H9 (cell line): ENCODE data around the gene PTCHD1. TPM values are rescaled to one million over a fixed set of nuclear protein-coding genes. Genes with fewer than 3 reads are reported as not detected.
A peak's percentile ranks its signal among the peaks of the same experiment; 100 is the strongest.

ENCODE experiments used
- DNase-seq: peaks from one replicate; pipeline ENCODE4 v3.0.0-alpha.2; 2017
- H2AFZ ChIP-seq: one replicate; pipeline ENCODE4 v1.6.1; 2013; ENCODE audit warnings: mild to moderate bottlenecking, low read length, control low read depth, moderate library complexity
- H2AK5ac ChIP-seq: 2 replicates; pipeline ENCODE4 v1.6.1; 2013; ENCODE audit warnings: low read length, control low read depth, mixed read lengths; ENCODE audit not compliant: insufficient read length
- H2BK120ac ChIP-seq: one replicate; pipeline ENCODE4 v1.6.1; 2013; ENCODE audit warnings: low read depth, mild to moderate bottlenecking, low read length, control low read depth, inconsistent platforms; ENCODE audit not compliant: poor library complexity, severe bottlenecking
- H2BK12ac ChIP-seq: 2 replicates; pipeline ENCODE4 v1.6.1; 2013; ENCODE audit warnings: low read length, control low read depth, mixed read lengths, low read depth; ENCODE audit not compliant: insufficient read length
- H2BK15ac ChIP-seq: 2 replicates; pipeline ENCODE4 v1.6.1; 2013; ENCODE audit warnings: low read depth, low read length, control low read depth
- H2BK20ac ChIP-seq: one replicate; pipeline ENCODE4 v1.6.1; 2013; ENCODE audit warnings: low read depth, mild to moderate bottlenecking, low read length, control low read depth, inconsistent platforms; ENCODE audit not compliant: poor library complexity, severe bottlenecking
- H2BK5ac ChIP-seq: 2 replicates; pipeline ENCODE4 v1.6.1; 2013; ENCODE audit warnings: low read length, control low read depth, mixed read lengths; ENCODE audit not compliant: insufficient read length
- H3K14ac ChIP-seq: 2 replicates; pipeline ENCODE4 v1.6.1; 2013; ENCODE audit warnings: low read length, control low read depth; ENCODE audit not compliant: insufficient read depth
- H3K18ac ChIP-seq: 2 replicates; pipeline ENCODE4 v1.6.1; 2013; ENCODE audit warnings: low read depth, mild to moderate bottlenecking, mixed read lengths, low read length, control low read depth; ENCODE audit not compliant: insufficient read length
- H3K23ac ChIP-seq: 2 replicates; pipeline ENCODE4 v1.6.1; 2013; ENCODE audit warnings: low read length, control low read depth, mixed read lengths, low read depth; ENCODE audit not compliant: insufficient read length
- H3K23me2 ChIP-seq: 2 replicates; pipeline ENCODE4 v1.6.1; 2013; ENCODE audit warnings: low read depth, mild to moderate bottlenecking, mixed read lengths, low read length, control low read depth; ENCODE audit not compliant: insufficient read length, poor library complexity, severe bottlenecking
- H3K27ac ChIP-seq: 2 replicates; pipeline ENCODE4 v1.5.1; 2013; ENCODE audit warnings: low read length, control low read depth, mixed read lengths, low read depth; ENCODE audit not compliant: insufficient read length
- H3K27me3 ChIP-seq: 2 replicates; pipeline ENCODE4 v1.6.1; 2013; ENCODE audit warnings: low read length, control low read depth, inconsistent platforms; ENCODE audit not compliant: insufficient read depth
- H3K4ac ChIP-seq: 2 replicates; pipeline ENCODE4 v1.6.1; 2013; ENCODE audit warnings: low read depth, mild to moderate bottlenecking, control low read depth, inconsistent platforms, low read length, moderate library complexity
- H3K4me1 ChIP-seq: 2 replicates; pipeline ENCODE4 v1.6.1; 2013; ENCODE audit warnings: low read length, control low read depth, inconsistent platforms; ENCODE audit not compliant: insufficient read depth
- H3K4me2 ChIP-seq: 2 replicates; pipeline ENCODE4 v1.6.1; 2013; ENCODE audit warnings: low read length, control low read depth, mixed read lengths; ENCODE audit not compliant: insufficient read length, insufficient read depth
- H3K56ac ChIP-seq: 2 replicates; pipeline ENCODE4 v1.6.1; 2013; ENCODE audit warnings: low read depth, mild to moderate bottlenecking, mixed read lengths, low read length, control low read depth; ENCODE audit not compliant: insufficient read length
- H3K79me1 ChIP-seq: 2 replicates; pipeline ENCODE4 v1.6.1; 2013; ENCODE audit warnings: low read depth, mild to moderate bottlenecking, moderate library complexity, low read length, control low read depth, inconsistent platforms; ENCODE audit not compliant: insufficient read depth, poor library complexity, severe bottlenecking
- H3K79me2 ChIP-seq: 2 replicates; pipeline ENCODE4 v1.6.1; 2013; ENCODE audit warnings: low read length, control low read depth, inconsistent platforms; ENCODE audit not compliant: insufficient read depth
- H3K9ac ChIP-seq: 2 replicates; pipeline ENCODE4 v1.6.1; 2013; ENCODE audit warnings: low read length, control low read depth, mixed read lengths; ENCODE audit not compliant: insufficient read length; ENCODE audit errors: extremely low read depth
- H3K9me3 ChIP-seq: one replicate; pipeline ENCODE4 v1.6.1; 2013; ENCODE audit warnings: low read depth, low read length, inconsistent platforms; ENCODE audit not compliant: control insufficient read depth
- H3T11ph ChIP-seq: one replicate; pipeline ENCODE4 v1.6.1; 2013; ENCODE audit warnings: mild to moderate bottlenecking, low read length, control low read depth, inconsistent platforms
- H4K20me1 ChIP-seq: one replicate; pipeline ENCODE4 v1.6.1; 2013; ENCODE audit not compliant: control insufficient read depth, insufficient read length, insufficient read depth
- H4K5ac ChIP-seq: 2 replicates; pipeline ENCODE4 v1.6.1; 2013; ENCODE audit warnings: low read depth, mild to moderate bottlenecking, mixed read lengths, low read length, control low read depth; ENCODE audit not compliant: insufficient read length
- H4K8ac ChIP-seq: replicated peaks from 2 replicates; pipeline ENCODE4 v1.6.1; 2013; ENCODE audit warnings: low read length, control low read depth, mixed read lengths, low read depth; ENCODE audit not compliant: insufficient read length
- H4K91ac ChIP-seq: 2 replicates; pipeline ENCODE4 v1.6.1; 2013; ENCODE audit warnings: low read depth, mild to moderate bottlenecking, moderate library complexity, mixed read lengths, low read length, control low read depth; ENCODE audit not compliant: insufficient read length
- H3K27ac Mint-ChIP-seq, 3 experiments: 2 replicates in 2 of 3; 3 replicates in 1 of 3; pipeline ENCODE4 v1.8.0; 2020 to 2021; ENCODE audit warnings: mixed read lengths in 3 of 3, mild to moderate bottlenecking in 1 of 3, moderate library complexity in 1 of 3
- H3K27me3 Mint-ChIP-seq: 2 replicates; pipeline ENCODE4 v1.8.0; 2021; ENCODE audit warnings: low read depth, mild to moderate bottlenecking, moderate library complexity, mixed read lengths
- H3K36me3 Mint-ChIP-seq, 3 experiments: 2 replicates in 2 of 3; 3 replicates in 1 of 3; pipeline ENCODE4 v1.8.0; 2020 to 2021; ENCODE audit warnings: low read depth in 3 of 3, mixed read lengths in 3 of 3; ENCODE audit not compliant: insufficient read depth in 1 of 3
- H3K4me1 Mint-ChIP-seq, 2 experiments: 2 replicates each; pipeline ENCODE4 v1.8.0; 2020; ENCODE audit warnings: mixed read lengths in 2 of 2
- H3K4me3 Mint-ChIP-seq, 2 experiments: 2 replicates in 1 of 2; 3 replicates in 1 of 2; pipeline ENCODE4 v1.8.0; 2020 to 2021; ENCODE audit warnings: mild to moderate bottlenecking in 2 of 2, mixed read lengths in 2 of 2, moderate library complexity in 1 of 2
- H3K9me3 Mint-ChIP-seq, 2 experiments: 2 replicates in 1 of 2; 3 replicates in 1 of 2; pipeline ENCODE4 v1.8.0; 2020; ENCODE audit warnings: mild to moderate bottlenecking in 2 of 2, mixed read lengths in 2 of 2, moderate library complexity in 1 of 2
- WGBS: extraction: QIAGEN DNeasy Blood & Tissue Kit; methylation state at CpG from one replicate; pipeline ENCODE4 v1.1.7; 2013; ENCODE audit warnings: missing lambda C conversion rate, low lambda C conversion rate, mixed read lengths; ENCODE audit not compliant: insufficient read length; ENCODE audit errors: extremely low coverage; 5-methylcytosine and 5-hydroxymethylcytosine counted together
- total RNA-seq: library from RNA; stranded (reverse); gene quantifications from 2 replicates; pipeline ENCODE4 v1.2.1, GENCODE V29; 2021
- TF ChIP-seq, protein P1 (sequence below): fragments of 200-600 bp; sonication (generic); conservative IDR thresholded peaks from 3 replicates; pipeline ENCODE4 v1.8.0; 2021; ENCODE audit warnings: antibody characterized with exemption, mild to moderate bottlenecking

Gene PTCHD1
- total RNA-seq, 1 experiment from 2014 or later: 1.4 TPM

GRCh38 chrX:23387550-23388184 lies 53.0 kb downstream of the PTCHD1 start:
- H3K23me2 ChIP-seq: no peaks in the 10 kb centered on the region
- no peaks in the 10 kb centered on the region for H3K79me1 ChIP-seq
- no peak overlapping the region for H3K23ac ChIP-seq
- H2AK5ac ChIP-seq: no peak overlapping the region
- no peak overlapping the region for H2BK12ac ChIP-seq
- no peaks in the 10 kb centered on the region for H3K9me3 ChIP-seq
- Mint-ChIP-seq H3K36me3 (no peaks in the 10 kb centered on the region; a peak in 1 of 7 replicates), H3K27me3 (no peaks in the 10 kb centered on the region), H3K4me1 (peaks cover 25 to 28% of the 10 kb centered on the region in 2 experiments), H3K9me3 (no peaks in the 10 kb centered on the region), H3K27ac (peak overlapping the region; percentile 30 to 94 (median 39); a peak in 5 of 7 replicates), H3K4me3 (no peak overlapping the region)
- H3K4me2 ChIP-seq: no peak overlapping the region
- no peak overlapping the region for H3T11ph ChIP-seq
- TF ChIP-seq, protein P1, sequence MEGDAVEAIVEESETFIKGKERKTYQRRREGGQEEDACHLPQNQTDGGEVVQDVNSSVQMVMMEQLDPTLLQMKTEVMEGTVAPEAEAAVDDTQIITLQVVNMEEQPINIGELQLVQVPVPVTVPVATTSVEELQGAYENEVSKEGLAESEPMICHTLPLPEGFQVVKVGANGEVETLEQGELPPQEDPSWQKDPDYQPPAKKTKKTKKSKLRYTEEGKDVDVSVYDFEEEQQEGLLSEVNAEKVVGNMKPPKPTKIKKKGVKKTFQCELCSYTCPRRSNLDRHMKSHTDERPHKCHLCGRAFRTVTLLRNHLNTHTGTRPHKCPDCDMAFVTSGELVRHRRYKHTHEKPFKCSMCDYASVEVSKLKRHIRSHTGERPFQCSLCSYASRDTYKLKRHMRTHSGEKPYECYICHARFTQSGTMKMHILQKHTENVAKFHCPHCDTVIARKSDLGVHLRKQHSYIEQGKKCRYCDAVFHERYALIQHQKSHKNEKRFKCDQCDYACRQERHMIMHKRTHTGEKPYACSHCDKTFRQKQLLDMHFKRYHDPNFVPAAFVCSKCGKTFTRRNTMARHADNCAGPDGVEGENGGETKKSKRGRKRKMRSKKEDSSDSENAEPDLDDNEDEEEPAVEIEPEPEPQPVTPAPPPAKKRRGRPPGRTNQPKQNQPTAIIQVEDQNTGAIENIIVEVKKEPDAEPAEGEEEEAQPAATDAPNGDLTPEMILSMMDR: no peak
- H2BK120ac ChIP-seq: no peak overlapping the region
- no peaks in the 10 kb centered on the region for H3K79me2 ChIP-seq
- H3K56ac ChIP-seq: no peak overlapping the region
- H3K9ac ChIP-seq: no peak overlapping the region
- no peaks in the 10 kb centered on the region for H3K27me3 ChIP-seq
- no peak overlapping the region for H3K14ac ChIP-seq
- H2AFZ ChIP-seq: no peak overlapping the region
- H2BK15ac ChIP-seq: no peak overlapping the region
- no peaks in the 10 kb centered on the region for H4K20me1 ChIP-seq
- no peak for DNase-seq
- no peak overlapping the region for H4K91ac ChIP-seq
- peak overlapping the region; percentile 33 for H3K27ac ChIP-seq
- H3K4me1 ChIP-seq: no peaks in the 10 kb centered on the region; the same call in 1 of the 2 replicates
- no peak overlapping the region for H4K5ac ChIP-seq
- no peak overlapping the region for H3K18ac ChIP-seq
- no CpG with 5 or more reads among the region's 6 CpGs for WGBS
- no peak overlapping the region for H4K8ac ChIP-seq
- no peak overlapping the region for H2BK20ac ChIP-seq
- H3K4ac ChIP-seq: no peak overlapping the region
- H2BK5ac ChIP-seq: no peak overlapping the region
